Measurements from ENCODE around the gene CDC37L1. TPM values are rescaled to one million over a fixed set of nuclear protein-coding genes. Genes with fewer than 3 reads are reported as not detected.

Gene CDC37L1
- total RNA-seq, 1 experiment from 2014 or later, result 11.0 TPM

GRCh38 chr9:4665357-4665756 lies 14.0 kb upstream of the CDC37L1 start:
- in situ Hi-C loops (cut with HindIII; ENCODE audit: low pct_unique_long_range_greater_than_20kb, low sequenced_read_pairs), result no loop called here

GRCh38 chr9:4666042-4666699 lies 13.2 kb upstream of the CDC37L1 start, which contains the start of gene SPATA6L:
Gene SPATA6L, minus strand, starts transcription at chr9:4666480. Its CDS starts 230 bp downstream, at chr9:4666250.
- in situ Hi-C loops (cut with HindIII; ENCODE audit: low pct_unique_long_range_greater_than_20kb, low sequenced_read_pairs), result no loop called here
- DNase-seq (ENCODE audit: low read depth, low spot score), result peak; percentile 42

More at GRCh38 chr9:4665357-4665756, 14.0 kb upstream of the CDC37L1 start:
- DNase-seq (ENCODE audit: low read depth, low spot score), result no peak

GRCh38 chr9:4667681-4668080 lies 11.7 kb upstream of the CDC37L1 start:
- in situ Hi-C loops (cut with HindIII; ENCODE audit: low pct_unique_long_range_greater_than_20kb, low sequenced_read_pairs), result no loop called here
- DNase-seq (ENCODE audit: low read depth, low spot score), result no peak

DNA sequence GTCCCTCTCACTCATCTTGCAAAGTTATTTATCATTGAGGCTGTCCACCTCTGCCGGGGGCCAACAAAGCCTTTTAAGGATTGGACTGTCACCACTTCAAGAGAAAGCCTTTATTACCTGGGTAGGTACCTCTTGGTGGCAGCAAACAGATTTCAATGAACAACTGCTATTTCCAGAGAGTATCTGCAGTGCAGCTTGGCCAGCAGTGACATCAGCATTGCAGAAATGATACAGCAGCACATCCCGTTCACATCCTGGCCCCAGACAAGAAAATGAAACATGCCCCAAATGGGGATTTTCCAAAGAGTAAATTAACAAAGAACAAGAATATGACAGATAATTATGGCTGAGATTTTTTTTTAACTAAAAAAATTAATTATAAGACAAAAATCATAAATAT lies 10.8 kb upstream of the CDC37L1 start:
- in situ Hi-C loops (cut with HindIII; ENCODE audit: low pct_unique_long_range_greater_than_20kb, low sequenced_read_pairs), result no loop called here
- no peak for DNase-seq (ENCODE audit: low read depth, low spot score)

GRCh38 chr9:4669890-4670289 lies 9.5 kb upstream of the CDC37L1 start:
- DNase-seq (ENCODE audit: low read depth, low spot score), result no peak
- in situ Hi-C loops (cut with HindIII; ENCODE audit: low pct_unique_long_range_greater_than_20kb, low sequenced_read_pairs), result no loop called here

DNA sequence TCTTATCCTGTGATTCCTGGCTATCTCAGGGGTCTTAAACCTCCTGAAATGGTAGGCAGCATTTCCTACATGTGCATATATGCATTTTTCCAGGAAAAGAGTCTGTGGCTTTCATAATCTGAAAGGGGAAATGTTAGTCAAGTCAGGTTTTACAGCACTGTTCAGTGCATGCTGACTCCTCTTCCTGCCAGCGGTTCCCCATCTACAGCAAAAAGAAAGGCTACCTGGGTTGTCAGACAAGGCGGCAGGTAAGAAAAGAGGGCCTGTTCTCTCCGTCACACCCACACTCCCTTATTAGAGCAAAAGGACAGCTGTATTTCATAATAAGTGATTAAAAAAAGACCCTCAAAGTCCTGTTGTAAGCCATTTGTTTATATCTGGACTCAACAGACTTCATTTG lies 8.8 kb upstream of the CDC37L1 start:
- no peak for DNase-seq (ENCODE audit: low read depth, low spot score)
- in situ Hi-C loops (cut with HindIII; ENCODE audit: low pct_unique_long_range_greater_than_20kb, low sequenced_read_pairs), result no loop called here

DNA sequence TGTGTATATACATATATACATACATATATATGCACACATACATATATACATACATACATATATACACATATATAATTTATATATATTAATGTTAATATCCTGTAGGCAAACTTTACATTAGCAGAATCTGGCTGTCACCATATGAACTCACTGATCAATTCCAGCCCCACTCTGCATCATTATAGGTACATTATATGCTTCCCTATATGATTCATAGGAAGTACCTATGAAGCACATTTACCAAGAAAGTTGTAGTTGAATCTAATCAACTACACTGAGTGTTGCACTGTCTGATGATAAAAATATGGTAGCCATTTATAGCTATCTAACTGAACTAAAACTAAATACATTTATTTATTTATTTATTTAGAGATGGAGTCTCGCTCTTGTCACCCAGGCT lies 7.6 kb upstream of the CDC37L1 start:
- DNase-seq (ENCODE audit: low read depth, low spot score), result no peak
- in situ Hi-C loops (cut with HindIII; ENCODE audit: low pct_unique_long_range_greater_than_20kb, low sequenced_read_pairs), result no loop called here

DNA sequence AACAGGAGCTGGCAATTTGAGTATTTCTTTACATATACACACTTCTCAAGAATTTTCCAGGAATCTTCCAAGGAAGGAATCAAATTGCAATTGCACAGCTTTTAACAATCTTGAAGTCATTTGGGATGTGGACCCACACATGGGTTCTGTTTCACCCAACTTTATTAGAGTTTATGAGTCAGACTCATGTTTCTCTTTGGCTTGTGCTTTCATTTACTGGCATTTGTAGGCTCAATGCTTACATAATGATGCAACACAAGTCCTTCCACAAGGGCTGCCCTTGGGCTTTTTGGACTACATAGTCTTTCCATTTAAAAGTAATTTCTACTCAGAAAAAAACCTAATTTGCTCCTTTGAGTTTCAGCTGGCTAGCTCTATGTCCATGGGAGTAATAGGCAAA lies 4.6 kb upstream of the CDC37L1 start:
- in situ Hi-C loops (cut with HindIII; ENCODE audit: low pct_unique_long_range_greater_than_20kb, low sequenced_read_pairs), result no loop called here
- peak; percentile 44 for DNase-seq (ENCODE audit: low read depth, low spot score)

- in situ Hi-C loops (cut with HindIII; ENCODE audit: low pct_unique_long_range_greater_than_20kb, low sequenced_read_pairs), result no loop called here
Observed at GRCh38 chr9:4677392-4677791, 2.0 kb upstream of the CDC37L1 start.

DNA sequence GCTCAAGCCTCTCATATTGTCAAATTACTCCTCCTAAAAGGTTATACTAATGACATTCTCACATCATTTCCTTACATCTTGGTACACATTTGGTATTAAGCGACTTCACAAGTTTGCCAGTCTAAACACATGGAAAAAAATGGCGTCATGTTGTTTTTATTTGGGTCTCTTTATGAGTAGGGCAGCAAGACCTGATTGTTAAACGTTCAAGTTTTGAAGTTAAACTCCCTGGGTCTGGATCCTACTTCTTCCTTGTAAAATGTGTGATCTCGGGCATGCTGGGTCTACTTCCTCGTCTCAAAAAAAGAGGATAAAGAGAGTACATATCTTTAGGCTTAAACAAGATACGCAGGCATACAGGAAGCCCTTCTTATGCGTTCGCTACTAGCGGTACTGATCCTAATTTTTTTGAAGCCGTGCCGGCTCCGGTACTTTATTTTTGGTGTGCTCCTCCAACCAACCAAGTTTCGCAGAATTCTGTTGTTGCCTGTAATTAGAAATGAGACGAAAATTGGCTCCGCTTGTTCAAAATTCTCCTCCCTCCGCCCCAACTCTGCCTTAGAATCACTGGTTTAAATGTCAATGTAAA lies 596 bp upstream of the CDC37L1 start:
- DNase-seq (ENCODE audit: low read depth, low spot score), result peak; percentile 34
- in situ Hi-C loops (cut with HindIII; ENCODE audit: low pct_unique_long_range_greater_than_20kb, low sequenced_read_pairs), result no loop called here

More at GRCh38 chr9:4677392-4677791, 2.0 kb upstream of the CDC37L1 start:
- no peak for DNase-seq (ENCODE audit: low read depth, low spot score)

GRCh38 chr9:4680173-4680525 lies 780 bp downstream of the CDC37L1 start:
- in situ Hi-C loops (cut with HindIII; ENCODE audit: low pct_unique_long_range_greater_than_20kb, low sequenced_read_pairs), result no loop called here
- DNase-seq (ENCODE audit: low read depth, low spot score), result peak; percentile 23

DNA sequence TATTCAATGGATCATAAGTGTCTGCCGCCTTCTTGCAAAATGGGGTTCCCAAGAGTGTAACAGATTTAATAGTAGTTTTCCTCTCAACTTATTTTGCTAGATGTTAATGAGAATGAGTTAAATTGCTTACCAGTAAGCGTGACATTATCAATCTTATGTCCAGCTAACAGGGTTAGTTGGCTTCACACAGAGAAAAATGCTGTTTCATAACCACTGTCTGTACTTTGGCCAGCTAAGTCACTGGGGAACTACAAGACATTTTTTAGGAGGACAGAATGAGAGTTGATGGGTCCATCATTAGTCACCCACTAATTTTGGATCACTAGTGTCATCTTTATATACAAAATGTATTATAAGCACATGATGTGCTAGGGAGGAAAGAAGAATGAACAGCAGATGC lies 1.4 kb downstream of the CDC37L1 start:
- in situ Hi-C loops (cut with HindIII; ENCODE audit: low pct_unique_long_range_greater_than_20kb, low sequenced_read_pairs), result no loop called here
- DNase-seq (ENCODE audit: low read depth, low spot score), result no peak

GRCh38 chr9:4684820-4685219 lies 5.5 kb downstream of the CDC37L1 start:
- in situ Hi-C loops (cut with HindIII; ENCODE audit: low pct_unique_long_range_greater_than_20kb, low sequenced_read_pairs), result no loop called here
- DNase-seq (ENCODE audit: low read depth, low spot score), result no peak

- in situ Hi-C loops (cut with HindIII; ENCODE audit: low pct_unique_long_range_greater_than_20kb, low sequenced_read_pairs), result no loop called here
Observed at GRCh38 chr9:4686112-4686511, 6.7 kb downstream of the CDC37L1 start.

DNA sequence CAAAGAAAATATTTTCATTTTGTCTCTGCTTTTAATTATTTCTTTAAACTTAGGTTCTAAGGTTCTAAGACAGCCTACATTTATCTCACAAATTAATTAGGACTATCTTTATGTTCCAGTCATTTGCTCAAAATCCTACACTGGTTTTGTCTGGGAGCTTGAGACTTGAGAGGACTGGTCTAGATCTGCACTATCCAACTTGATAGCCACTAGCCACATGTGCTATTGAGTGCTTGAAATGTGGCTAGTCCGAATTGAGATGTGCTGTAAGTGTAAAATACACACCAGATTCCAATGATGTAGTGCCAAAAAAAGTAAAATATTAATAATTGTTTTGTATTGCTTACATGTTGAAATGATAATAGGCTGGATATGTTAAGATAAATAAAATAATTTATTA lies 7.2 kb downstream of the CDC37L1 start:
- no peak for DNase-seq (ENCODE audit: low read depth, low spot score)
- in situ Hi-C loops (cut with HindIII; ENCODE audit: low pct_unique_long_range_greater_than_20kb, low sequenced_read_pairs), result no loop called here

More at GRCh38 chr9:4686112-4686511, 6.7 kb downstream of the CDC37L1 start:
- no peak for DNase-seq (ENCODE audit: low read depth, low spot score)

GRCh38 chr9:4689021-4689420 lies 9.7 kb downstream of the CDC37L1 start:
- no peak for DNase-seq (ENCODE audit: low read depth, low spot score)
- in situ Hi-C loops (cut with HindIII; ENCODE audit: low pct_unique_long_range_greater_than_20kb, low sequenced_read_pairs), result no loop called here

- DNase-seq (ENCODE audit: low read depth, low spot score), result no peak
- in situ Hi-C loops (cut with HindIII; ENCODE audit: low pct_unique_long_range_greater_than_20kb, low sequenced_read_pairs), result no loop called here
Observed at GRCh38 chr9:4689687-4690104, 10.3 kb downstream of the CDC37L1 start.

- in situ Hi-C loops (cut with HindIII; ENCODE audit: low pct_unique_long_range_greater_than_20kb, low sequenced_read_pairs), result no loop called here
- no peak for DNase-seq (ENCODE audit: low read depth, low spot score)
Observed at GRCh38 chr9:4690144-4690543, 10.8 kb downstream of the CDC37L1 start.

DNA sequence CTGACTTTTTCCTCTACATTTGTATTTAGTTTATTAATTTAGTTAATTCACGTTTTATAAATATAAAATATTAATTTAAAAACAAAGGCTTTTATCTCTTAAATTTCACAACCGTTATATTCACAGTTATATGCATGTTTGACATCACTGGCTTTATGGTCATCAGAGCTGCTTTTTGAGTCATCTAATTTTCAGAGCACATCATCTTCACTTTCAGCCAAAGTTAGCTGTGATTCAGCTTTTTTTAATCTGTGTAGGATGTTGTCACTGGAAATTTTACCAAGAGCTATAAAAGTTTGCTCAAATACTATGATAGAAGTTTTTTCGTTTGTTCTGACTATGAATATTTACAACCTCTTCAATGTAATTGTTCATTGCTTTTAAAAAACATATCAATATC lies 12.4 kb downstream of the CDC37L1 start:
- in situ Hi-C loops (cut with HindIII; ENCODE audit: low pct_unique_long_range_greater_than_20kb, low sequenced_read_pairs), result no loop called here
- no peak for DNase-seq (ENCODE audit: low read depth, low spot score)
